GM12878 (cell line): ENCODE measurements around the gene RICTOR. TPM values are rescaled to one million over a fixed set of nuclear protein-coding genes. Genes with fewer than 3 reads are reported as not detected.

Experiments
- ATAC-seq: fragments of 200-7000 bp; cut with Tn5 transposase; 3 replicates; pipeline ENCODE4 v1.9.1; 2020; ENCODE audit warnings: mild to moderate bottlenecking, moderate library complexity
- BruUV-seq: library from RNA; stranded (reverse); fragments of 400-500 nt; replicated peaks from 2 replicates; lab custom pipeline; 2021; lab: Mats Ljungman, UMichigan
- CTCF ChIA-PET: fragments of 300-600 bp; sonication (Branson Sonifier 250); formaldehyde crosslinking; extraction: SDS; loops from one replicate; lab custom pipeline; 2021; ENCODE audit warnings: inconsistent platforms; lab: Yijun Ruan, JAX
- POLR2A ChIA-PET: fragments of 350-600 bp; formaldehyde crosslinking; extraction: SDS; loops from one replicate; lab custom pipeline; 2021; ENCODE audit warnings: inconsistent platforms; lab: Charles Lee
- RAD21 ChIA-PET: fragments of 300-600 bp; sonication (Branson Sonifier 250); formaldehyde crosslinking; loops from one replicate; lab custom pipeline; 2023; ENCODE audit warnings: antibody characterized with exemption; ENCODE audit not compliant: unreplicated experiment; lab: Charles Lee
- SMC1A ChIA-PET: fragments of 300-600 bp; sonication (Branson Sonifier 250); formaldehyde crosslinking; loops from one replicate; lab custom pipeline; 2023; ENCODE audit not compliant: unreplicated experiment, uncharacterized antibody; lab: Charles Lee
- DNase-seq: peaks from one replicate; pipeline ENCODE4 v3.0.0-alpha.2; 2011; ENCODE audit warnings: low read depth, low spot score
- FAIRE-seq: peaks from 3 replicates; lab custom pipeline; 2011; peaks lifted over from hg19 to GRCh38; lab: Jason Lieb, UNC
- H2AFZ ChIP-seq: 2 replicates; pipeline ENCODE4 v1.6.0; 2011; ENCODE audit warnings: low read depth, low read length, control low read depth; ENCODE audit not compliant: control insufficient read depth
- H3K27ac ChIP-seq: 2 replicates; pipeline ENCODE4 v1.5.1; 2011; ENCODE audit warnings: control low read depth; ENCODE audit not compliant: control insufficient read depth, insufficient read depth
- H3K27me3 ChIP-seq, 2 experiments: replicated peaks in 1 of 2; 2 replicates each; pipeline versions ENCODE4 v1.6.0 to v1.6.1; 2011; ENCODE audit warnings: low read length in 1 of 2; ENCODE audit not compliant: control insufficient read depth in 2 of 2, insufficient read depth in 2 of 2
- H3K36me3 ChIP-seq, 2 experiments: 2 replicates each; pipeline ENCODE4 v1.5.1; 2011; ENCODE audit warnings: low read length in 1 of 2; ENCODE audit not compliant: control insufficient read depth in 2 of 2, insufficient read depth in 2 of 2
- H3K4me1 ChIP-seq: 2 replicates; pipeline ENCODE4 v1.6.1; 2011; ENCODE audit warnings: mild to moderate bottlenecking, low read length, moderate library complexity, mixed read lengths; ENCODE audit not compliant: control insufficient read depth, insufficient read depth
- H3K4me2 ChIP-seq: 2 replicates; pipeline ENCODE4 v1.6.0; 2011; ENCODE audit warnings: control low read depth; ENCODE audit not compliant: control insufficient read depth, insufficient read depth
- H3K4me3 ChIP-seq: fragments of 200-600 bp; sonication (generic); 2 replicates; pipeline ENCODE4 v1.5.1; 2016
- H3K79me2 ChIP-seq: 2 replicates; pipeline ENCODE4 v1.6.0; 2011; ENCODE audit warnings: low read length; ENCODE audit not compliant: control insufficient read depth, insufficient read depth
- H3K9ac ChIP-seq: 2 replicates; pipeline ENCODE4 v1.8.0; 2011; ENCODE audit warnings: low read length, control low read depth, mixed read lengths; ENCODE audit not compliant: control insufficient read depth, insufficient read depth
- H3K9me3 ChIP-seq: replicated peaks from 3 replicates; pipeline ENCODE4 v1.5.1; 2011; ENCODE audit warnings: mild to moderate bottlenecking, low read length; ENCODE audit not compliant: control insufficient read depth, insufficient read depth
- H4K20me1 ChIP-seq: 2 replicates; pipeline ENCODE4 v1.6.0; 2011; ENCODE audit not compliant: control insufficient read depth, insufficient read depth
- BACH1 ChIP-seq: fragments of 450-650 bp; IDR thresholded peaks from 2 replicates; pipeline ENCODE4 v1.6.1; 2017; ENCODE audit warnings: mild to moderate bottlenecking, borderline replicate concordance
- BRCA1 ChIP-seq: IDR thresholded peaks from 2 replicates; pipeline ENCODE4 v1.6.1; 2011; ENCODE audit warnings: low read depth, low read length, improper control_type of control experiment
- HDAC6 ChIP-seq: fragments of 200-600 bp; sonication (generic); IDR thresholded peaks from one replicate; pipeline ENCODE4 v1.8.0; 2017; ENCODE audit warnings: antibody characterized with exemption; ENCODE audit not compliant: unreplicated experiment
- HDGF ChIP-seq: fragments of 450-650 bp; IDR thresholded peaks from 2 replicates; pipeline ENCODE4 v1.6.1; 2016; ENCODE audit warnings: antibody characterized with exemption
- NRF1 ChIP-seq: conservative IDR thresholded peaks from 2 replicates; pipeline ENCODE4 v1.6.1; 2011; ENCODE audit warnings: mild to moderate bottlenecking, low read depth, low read length, improper control_type of control experiment
- POLR2A ChIP-seq: IDR thresholded peaks from 2 replicates; pipeline ENCODE4 v1.6.1; 2011; ENCODE audit warnings: low read depth, mild to moderate bottlenecking, low read length
- POLR2AphosphoS2 ChIP-seq: IDR thresholded peaks from 2 replicates; pipeline ENCODE4 v1.6.1; 2011; ENCODE audit warnings: low read depth, mild to moderate bottlenecking, low read length, improper control_type of control experiment, moderate library complexity
- POLR2AphosphoS5 ChIP-seq: IDR thresholded peaks from 2 replicates; pipeline ENCODE4 v1.6.1; 2011; ENCODE audit warnings: mild to moderate bottlenecking, low read length, inconsistent platforms
- SMC3 ChIP-seq: IDR thresholded peaks from 2 replicates; pipeline ENCODE4 v1.6.1; 2011; ENCODE audit warnings: low read length, improper control_type of control experiment, borderline replicate concordance
- SPI1 ChIP-seq: IDR thresholded peaks from 2 replicates; pipeline ENCODE4 v1.6.1; 2011; ENCODE audit warnings: low read depth, mild to moderate bottlenecking, low read length, moderate library complexity, borderline replicate concordance; ENCODE audit not compliant: insufficient read depth
- TAF1 ChIP-seq: IDR thresholded peaks from 2 replicates; pipeline ENCODE4 v1.6.1; 2011; ENCODE audit warnings: mild to moderate bottlenecking, low read depth, low read length, borderline replicate concordance
- ZBED1 ChIP-seq: IDR thresholded peaks from 2 replicates; pipeline ENCODE4 v1.6.1; 2016; ENCODE audit warnings: borderline replicate concordance
- ZBTB4 ChIP-seq: fragments of 450-650 bp; formaldehyde crosslinking; IDR thresholded peaks from 2 replicates; pipeline ENCODE4 v1.4.0; 2022; ENCODE audit warnings: mild to moderate bottlenecking, moderate library complexity
- ZNF217 ChIP-seq: fragments of 450-650 bp; IDR thresholded peaks from 2 replicates; pipeline ENCODE4 v1.6.1; 2017; ENCODE audit warnings: antibody characterized with exemption, mild to moderate bottlenecking
- ZNF274 ChIP-seq: IDR thresholded peaks from one replicate; pipeline ENCODE4 v1.8.0; 2011; ENCODE audit not compliant: insufficient read length, insufficient read depth
- in situ Hi-C: fragments of 300-500 bp; cut with MboI; formaldehyde crosslinking; loops from 9 replicates; pipeline ENCODE4 v1.14.3; 2018; ENCODE audit warnings: mixed read lengths
- intact Hi-C: fragments of 100-400 bp; cut with micrococcal nuclease; formaldehyde crosslinking; loops from one replicate; pipeline ENCODE4 v1.14.2; 2022; ENCODE audit not compliant: unreplicated experiment
- polyA plus RNA-seq, 11 experiments: library from polyadenylated mRNA; depleted of rRNA in 4 of 11; unstranded in 6 of 11; stranded (reverse) in 5 of 11; fragments of >200 nt; fragmentation: Nextera tagmentation in 4 of 11; fragmentation: Illumina TruSeq in 1 of 11; extraction: Ambion mirVana in 4 of 11; extraction: Trizol in 1 of 11; gene quantifications; 1 replicate in 1 of 11; 2 replicates in 10 of 11; pipeline versions ENCODE4 v1.2.1 to v1.2.3, GENCODE V29; 2011 to 2016; ENCODE audit warnings: inconsistent platforms in 2 of 11, missing spikeins in 2 of 11, low read depth in 1 of 11
- total RNA-seq, 4 experiments: library from RNA; depleted of rRNA in 3 of 4; stranded (reverse); fragments of >200 nt in 3 of 4; fragmentation: Illumina TruSeq in 1 of 4; extraction: Trizol in 1 of 4; gene quantifications; 2 replicates each; pipeline versions ENCODE4 v1.2.1 to v1.2.3, GENCODE V29; 2013 to 2021
- TF ChIP-seq, protein P1 (sequence below): fragments of 150-350 bp; IDR thresholded peaks from 2 replicates; pipeline ENCODE4 v1.6.1; 2014; ENCODE audit warnings: mild to moderate bottlenecking, low read depth, low read length
- TF ChIP-seq, protein P2 (sequence below): IDR thresholded peaks from 2 replicates; pipeline ENCODE4 v1.6.1; 2012; ENCODE audit warnings: low read depth, low read length, improper control_type of control experiment
- TF ChIP-seq, protein P3 (sequence below): fragments of 450-650 bp; IDR thresholded peaks from 2 replicates; pipeline ENCODE4 v1.6.1; 2016; ENCODE audit warnings: mild to moderate bottlenecking

Gene RICTOR
- total and polyA plus RNA-seq, 10 of the 15 experiments (the other 5 are each of a cell fraction or from before 2014, with no cell fraction given): 2.7 to 23.0 (median 6.9) TPM

GRCh38 chr5:39062530-39062929 lies 11.7 kb downstream of the RICTOR start:
- Histone ChIP-seq H4K20me1 (no peaks in the 10 kb centered on the region), H3K4me2 (no peak overlapping the region), H3K9me3 (peaks cover 15% of the 10 kb centered on the region), H3K27ac (no peak overlapping the region), H3K27me3 (no peaks in the 10 kb centered on the region), H2AFZ (no peak overlapping the region), H3K4me1 (peaks cover 8% of the 10 kb centered on the region; the same call in 1 of the 2 replicates), H3K36me3 (peaks cover 2 to 5% of the 10 kb centered on the region in 2 experiments), H3K9ac (no peak overlapping the region), H3K79me2 (peaks cover 50% of the 10 kb centered on the region), H3K4me3 (no peak overlapping the region)
- in situ Hi-C loops (no loop called here), intact Hi-C loops (no loop called here)
- CTCF ChIA-PET: interaction anchor here (0.8 to 3.9 kb wide), 3 partner anchors 10 to 57 kb away, joined by 3 to 18 read pairs (median 6); no protein-coding TSS in a partner anchor
- SMC1A ChIA-PET: interaction anchor here (1.0 to 4.0 kb wide), 5 partner anchors 9 to 235 kb away, joined by 3 to 22 read pairs (median 5); no protein-coding TSS in a partner anchor
- POLR2A ChIA-PET: interaction anchor here (1.2 kb wide), 1 partner anchor 10 kb away, joined by 3 read pairs; no protein-coding TSS in a partner anchor
- DNase-seq (no peak), FAIRE-seq (no peak), ATAC-seq (no peak)
- RAD21 ChIA-PET: no interaction called here
- no TSS peak for BruUV-seq
- TF ChIP-seq POLR2AphosphoS5 (no peak), SPI1 (no peak), POLR2A (no peak), POLR2AphosphoS2 (no peak), NRF1 (no peak), ZBTB4 (CRISPR knock-in tag) (no peak), TAF1 (no peak), ZBED1 (no peak), ZNF274 (no peak), BACH1 (no peak), HDGF (no peak), SMC3 (no peak), HDAC6 (no peak), ZNF217 (no peak), BRCA1 (no peak)
- TF ChIP-seq, protein P1, sequence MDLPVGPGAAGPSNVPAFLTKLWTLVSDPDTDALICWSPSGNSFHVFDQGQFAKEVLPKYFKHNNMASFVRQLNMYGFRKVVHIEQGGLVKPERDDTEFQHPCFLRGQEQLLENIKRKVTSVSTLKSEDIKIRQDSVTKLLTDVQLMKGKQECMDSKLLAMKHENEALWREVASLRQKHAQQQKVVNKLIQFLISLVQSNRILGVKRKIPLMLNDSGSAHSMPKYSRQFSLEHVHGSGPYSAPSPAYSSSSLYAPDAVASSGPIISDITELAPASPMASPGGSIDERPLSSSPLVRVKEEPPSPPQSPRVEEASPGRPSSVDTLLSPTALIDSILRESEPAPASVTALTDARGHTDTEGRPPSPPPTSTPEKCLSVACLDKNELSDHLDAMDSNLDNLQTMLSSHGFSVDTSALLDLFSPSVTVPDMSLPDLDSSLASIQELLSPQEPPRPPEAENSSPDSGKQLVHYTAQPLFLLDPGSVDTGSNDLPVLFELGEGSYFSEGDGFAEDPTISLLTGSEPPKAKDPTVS: no peak
- TF ChIP-seq, protein P2, sequence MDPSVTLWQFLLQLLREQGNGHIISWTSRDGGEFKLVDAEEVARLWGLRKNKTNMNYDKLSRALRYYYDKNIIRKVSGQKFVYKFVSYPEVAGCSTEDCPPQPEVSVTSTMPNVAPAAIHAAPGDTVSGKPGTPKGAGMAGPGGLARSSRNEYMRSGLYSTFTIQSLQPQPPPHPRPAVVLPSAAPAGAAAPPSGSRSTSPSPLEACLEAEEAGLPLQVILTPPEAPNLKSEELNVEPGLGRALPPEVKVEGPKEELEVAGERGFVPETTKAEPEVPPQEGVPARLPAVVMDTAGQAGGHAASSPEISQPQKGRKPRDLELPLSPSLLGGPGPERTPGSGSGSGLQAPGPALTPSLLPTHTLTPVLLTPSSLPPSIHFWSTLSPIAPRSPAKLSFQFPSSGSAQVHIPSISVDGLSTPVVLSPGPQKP: no peak
- TF ChIP-seq, protein P3, sequence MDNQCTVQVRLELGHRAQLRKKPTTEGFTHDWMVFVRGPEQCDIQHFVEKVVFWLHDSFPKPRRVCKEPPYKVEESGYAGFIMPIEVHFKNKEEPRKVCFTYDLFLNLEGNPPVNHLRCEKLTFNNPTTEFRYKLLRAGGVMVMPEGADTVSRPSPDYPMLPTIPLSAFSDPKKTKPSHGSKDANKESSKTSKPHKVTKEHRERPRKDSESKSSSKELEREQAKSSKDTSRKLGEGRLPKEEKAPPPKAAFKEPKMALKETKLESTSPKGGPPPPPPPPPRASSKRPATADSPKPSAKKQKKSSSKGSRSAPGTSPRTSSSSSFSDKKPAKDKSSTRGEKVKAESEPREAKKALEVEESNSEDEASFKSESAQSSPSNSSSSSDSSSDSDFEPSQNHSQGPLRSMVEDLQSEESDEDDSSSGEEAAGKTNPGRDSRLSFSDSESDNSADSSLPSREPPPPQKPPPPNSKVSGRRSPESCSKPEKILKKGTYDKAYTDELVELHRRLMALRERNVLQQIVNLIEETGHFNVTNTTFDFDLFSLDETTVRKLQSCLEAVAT: no peak
